ENCODE data around the gene PPIP5K2.

DNA sequence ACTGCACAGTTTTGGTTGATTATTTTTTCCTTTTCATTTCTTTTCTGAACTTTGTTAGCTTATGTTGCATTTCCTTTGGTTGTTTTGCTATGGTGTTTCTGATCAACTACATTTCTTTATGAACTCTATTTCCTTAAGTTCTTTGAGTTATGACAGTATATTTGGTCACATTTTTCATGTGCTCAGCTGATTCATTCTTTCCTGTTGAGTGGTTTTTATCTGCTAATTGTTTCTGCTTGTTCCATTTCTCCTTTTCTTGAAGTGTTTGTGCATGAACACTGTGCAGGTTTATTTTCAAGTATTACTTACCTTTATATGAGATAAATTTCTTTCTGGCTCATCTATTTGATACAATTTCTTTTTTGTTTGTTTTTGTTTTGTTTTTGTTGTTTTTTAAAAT is 87.6 kb downstream of the PPIP5K2 start:
- TF ChIP-seq, protein P1, sequence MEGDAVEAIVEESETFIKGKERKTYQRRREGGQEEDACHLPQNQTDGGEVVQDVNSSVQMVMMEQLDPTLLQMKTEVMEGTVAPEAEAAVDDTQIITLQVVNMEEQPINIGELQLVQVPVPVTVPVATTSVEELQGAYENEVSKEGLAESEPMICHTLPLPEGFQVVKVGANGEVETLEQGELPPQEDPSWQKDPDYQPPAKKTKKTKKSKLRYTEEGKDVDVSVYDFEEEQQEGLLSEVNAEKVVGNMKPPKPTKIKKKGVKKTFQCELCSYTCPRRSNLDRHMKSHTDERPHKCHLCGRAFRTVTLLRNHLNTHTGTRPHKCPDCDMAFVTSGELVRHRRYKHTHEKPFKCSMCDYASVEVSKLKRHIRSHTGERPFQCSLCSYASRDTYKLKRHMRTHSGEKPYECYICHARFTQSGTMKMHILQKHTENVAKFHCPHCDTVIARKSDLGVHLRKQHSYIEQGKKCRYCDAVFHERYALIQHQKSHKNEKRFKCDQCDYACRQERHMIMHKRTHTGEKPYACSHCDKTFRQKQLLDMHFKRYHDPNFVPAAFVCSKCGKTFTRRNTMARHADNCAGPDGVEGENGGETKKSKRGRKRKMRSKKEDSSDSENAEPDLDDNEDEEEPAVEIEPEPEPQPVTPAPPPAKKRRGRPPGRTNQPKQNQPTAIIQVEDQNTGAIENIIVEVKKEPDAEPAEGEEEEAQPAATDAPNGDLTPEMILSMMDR (IDR thresholded peaks at IDR 0.05; ENCODE audit: low read length): no peak
- no peak for TF ChIP-seq EZH2phosphoT487 (IDR thresholded peaks at IDR 0.05; ENCODE audit: low read length)
